GM12892 (cell line): ENCODE results near the gene KLHL10.

Experiments
- POLR2A ChIP-seq: IDR thresholded peaks from 2 replicates; pipeline ENCODE4 v1.6.1; 2011; ENCODE audit warnings: low read depth, low read length, control low read depth
- POLR2AphosphoS5 ChIP-seq: IDR thresholded peaks from 2 replicates; pipeline ENCODE4 v1.6.1; 2011; ENCODE audit warnings: low read depth, low read length, control low read depth
- TAF1 ChIP-seq: IDR thresholded peaks from 2 replicates; pipeline ENCODE4 v1.6.1; 2011; ENCODE audit warnings: low read depth, mild to moderate bottlenecking, control low read depth, low read length, borderline replicate concordance

DNA sequence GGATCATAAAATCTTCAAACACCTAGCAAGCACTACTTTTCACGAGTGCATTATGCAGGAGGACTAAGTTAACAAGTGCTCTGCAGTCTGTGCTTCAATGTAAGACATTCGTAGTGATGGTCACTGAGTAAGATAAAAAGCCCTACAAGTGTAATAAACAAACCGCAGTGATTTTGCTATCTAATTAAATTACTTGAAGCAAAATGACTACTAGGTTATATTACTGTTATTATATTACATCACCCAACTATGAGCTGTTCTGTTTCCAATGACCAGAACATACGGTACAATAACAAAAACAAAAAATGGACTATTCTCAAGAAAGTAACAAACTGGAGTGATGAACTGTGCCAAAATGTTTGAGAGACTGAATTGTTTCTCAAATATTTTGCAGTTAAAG lies 11.2 kb downstream of the KLHL10 start:
- TF ChIP-seq POLR2A, result no peak
- no peak for TF ChIP-seq TAF1
- TF ChIP-seq POLR2AphosphoS5, result no peak
